Measurements from ENCODE around the gene HUS1. TPM values are rescaled to one million over a fixed set of nuclear protein-coding genes. Genes with fewer than 3 reads are reported as not detected.
"Not testable (repeated sequence)": the region's sequence is repeated elsewhere in the genome, so short reads cannot be mapped to it uniquely, and the experiment has no call there.

HUS1 gene
- total and polyA plus RNA-seq, 5 experiments from 2014 or later: 26.9 to 78.8 (median 36.8) TPM

GRCh38 chr7:47952224-47952623 lies 27.2 kb downstream of the HUS1 start:
- POLR2A ChIA-PET: no interaction called here
- no peak for DNase-seq
- ATAC-seq: no peak
- H3K27me3 Mint-ChIP-seq: no peaks in the 10 kb centered on the region
- peak overlapping the region in 1 of 10 donors; percentile 24 for H3K27ac Mint-ChIP-seq
- H3K4me1 Mint-ChIP-seq: peaks cover 0 to 3% (median under 1%) of the 10 kb centered on the region in 4 donors
- peaks cover 0 to 27% (median 10%) of the 10 kb centered on the region in 3 donors for H3K36me3 Mint-ChIP-seq
- H3K9me3 Mint-ChIP-seq: no peaks in the 10 kb centered on the region
- H3K4me3 Mint-ChIP-seq: no peak overlapping the region

DNA sequence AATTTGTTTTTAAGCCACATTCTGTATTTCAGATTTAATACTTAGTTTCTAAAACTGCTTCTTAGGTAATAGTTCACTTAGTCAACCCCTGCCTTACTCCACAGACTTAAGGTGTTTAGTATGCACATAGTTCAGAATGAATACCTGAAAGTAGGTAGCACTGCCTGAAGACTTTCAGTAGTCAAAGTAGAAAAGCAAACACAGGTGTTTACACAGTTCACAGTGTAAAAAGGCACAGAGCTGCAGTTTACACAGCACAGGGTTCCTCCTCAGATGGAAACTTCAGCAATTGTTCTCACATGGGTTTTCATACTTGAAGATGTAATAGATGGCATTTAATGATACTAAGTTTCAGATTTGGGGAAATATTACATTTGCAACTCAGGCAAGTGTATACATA lies 28.0 kb downstream of the HUS1 start:
- no peak for ATAC-seq
- Mint-ChIP-seq H3K27me3 (peaks cover 0 to 2% (median 0%) of the 10 kb centered on the region in 5 donors), H3K4me3 (no peak overlapping the region), H3K4me1 (peaks cover 0 to 2% (median 0%) of the 10 kb centered on the region in 4 donors), H3K9me3 (no peaks in the 10 kb centered on the region), H3K36me3 (peaks cover 0 to 19% (median 3%) of the 10 kb centered on the region in 3 donors), H3K27ac (peak overlapping the region in 3 of 10 donors; percentile 11 to 43 (median 35))
- POLR2A ChIA-PET: no interaction called here
- DNase-seq: no peak

DNA sequence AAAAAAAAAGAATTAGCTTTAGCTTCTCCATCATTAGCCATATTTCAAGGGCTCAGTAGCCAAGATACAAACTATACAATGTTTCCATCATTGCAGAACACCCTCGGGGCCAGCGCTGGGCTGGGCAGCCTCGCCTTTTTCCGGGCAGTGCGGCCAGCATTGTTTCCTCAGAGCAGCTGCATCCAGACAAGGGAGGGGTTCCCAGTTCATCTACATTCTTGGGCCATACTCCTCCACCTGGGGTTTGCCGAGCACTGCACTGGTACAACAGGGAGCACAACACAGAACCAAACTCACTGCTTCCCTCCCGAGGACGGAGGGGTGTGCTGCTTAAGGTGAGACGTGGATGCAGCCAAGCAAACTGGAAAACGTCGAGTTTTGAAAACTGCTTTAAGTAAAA lies 28.7 kb downstream of the HUS1 start:
- H3K27ac Mint-ChIP-seq: no peak overlapping the region
- ATAC-seq (no peak), DNase-seq (no peak)
- POLR2A ChIA-PET: no interaction called here
- no peaks in the 10 kb centered on the region for H3K9me3 Mint-ChIP-seq
- H3K27me3 Mint-ChIP-seq: peaks cover 0 to 4% (median 0%) of the 10 kb centered on the region in 5 donors
- H3K4me3 Mint-ChIP-seq: no peak overlapping the region
- H3K4me1 Mint-ChIP-seq: peaks cover 0 to 3% (median 0%) of the 10 kb centered on the region in 4 donors
- peaks cover 0 to 16% (median 3%) of the 10 kb centered on the region in 3 donors for H3K36me3 Mint-ChIP-seq

DNA sequence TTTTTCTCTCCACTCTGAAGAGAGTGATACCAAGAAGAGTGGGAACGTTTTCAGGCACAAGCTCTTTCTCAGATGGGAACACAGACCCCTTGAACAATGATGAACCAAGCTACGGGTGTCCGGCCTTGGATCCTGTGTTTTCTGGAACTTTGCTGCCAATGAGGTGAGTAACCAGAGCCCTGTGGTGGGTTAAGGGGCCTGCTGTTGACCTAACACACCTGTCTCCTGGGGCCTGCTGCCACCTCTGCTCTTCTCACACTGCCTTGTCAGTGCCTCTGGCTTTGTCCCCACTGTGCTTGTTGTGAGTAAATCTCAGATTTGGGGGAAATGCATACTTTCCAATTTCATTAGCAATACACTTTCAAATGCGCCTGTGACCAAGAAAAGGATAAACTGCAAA lies 29.7 kb downstream of the HUS1 start:
- DNase-seq: no peak
- peaks cover 0 to 4% (median 0%) of the 10 kb centered on the region in 5 donors for H3K27me3 Mint-ChIP-seq
- H3K27ac Mint-ChIP-seq: peak overlapping the region in 2 of 10 donors; percentile 62 to 81
- peaks cover 0 to 6% (median 0%) of the 10 kb centered on the region in 4 donors for H3K4me1 Mint-ChIP-seq
- H3K36me3 Mint-ChIP-seq: peaks cover 0 to 9% (median 1%) of the 10 kb centered on the region in 3 donors
- no peak for ATAC-seq
- POLR2A ChIA-PET: no interaction called here
- H3K4me3 Mint-ChIP-seq: no peak overlapping the region
- H3K9me3 Mint-ChIP-seq: no peaks in the 10 kb centered on the region

- H3K36me3 Mint-ChIP-seq: no peaks in the 10 kb centered on the region
- POLR2A ChIA-PET: no interaction called here
- peaks cover 0 to 6% (median 0%) of the 10 kb centered on the region in 4 donors for H3K4me1 Mint-ChIP-seq
- peak within 1 kb of the TSS in 1 of 10 donors; percentile 55 for H3K27ac Mint-ChIP-seq
- peaks cover 0 to 4% (median 0%) of the 10 kb centered on the region in 5 donors for H3K27me3 Mint-ChIP-seq
- no peaks in the 10 kb centered on the region for H3K9me3 Mint-ChIP-seq
- DNase-seq (no peak), ATAC-seq (no peak)
- no peak within 1 kb of the TSS for H3K4me3 Mint-ChIP-seq
Observed at GRCh38 chr7:47948141-47948790, 31.1 kb downstream of the HUS1 start, which contains the start of gene PKD1L1. TSS of gene PKD1L1 (minus strand) at chr7:47948466. CDS start at chr7:47948440, 26 bp downstream.

DNA sequence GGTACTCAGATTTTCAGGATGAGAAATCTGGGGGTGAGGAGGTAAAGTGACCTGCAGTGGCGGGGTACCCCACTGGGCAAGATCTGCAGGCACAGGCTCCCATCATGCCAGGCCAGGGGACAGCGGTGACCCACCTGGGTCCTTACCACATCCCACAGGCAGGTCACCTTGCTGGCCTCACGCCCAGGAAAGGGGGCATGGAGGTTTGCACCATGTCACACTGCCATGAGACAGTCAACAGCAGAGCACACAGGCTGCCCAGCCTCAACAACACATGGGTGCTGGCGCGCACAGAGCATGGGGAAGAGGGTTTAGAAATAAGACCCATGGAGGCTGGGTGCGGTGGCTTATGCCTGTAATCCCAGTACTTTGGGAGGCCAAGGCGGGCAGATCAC lies 32.1 kb downstream of the HUS1 start:
- ATAC-seq: no peak
- H3K4me1 Mint-ChIP-seq: peaks cover 0 to 6% (median 0%) of the 10 kb centered on the region in 4 donors

DNA sequence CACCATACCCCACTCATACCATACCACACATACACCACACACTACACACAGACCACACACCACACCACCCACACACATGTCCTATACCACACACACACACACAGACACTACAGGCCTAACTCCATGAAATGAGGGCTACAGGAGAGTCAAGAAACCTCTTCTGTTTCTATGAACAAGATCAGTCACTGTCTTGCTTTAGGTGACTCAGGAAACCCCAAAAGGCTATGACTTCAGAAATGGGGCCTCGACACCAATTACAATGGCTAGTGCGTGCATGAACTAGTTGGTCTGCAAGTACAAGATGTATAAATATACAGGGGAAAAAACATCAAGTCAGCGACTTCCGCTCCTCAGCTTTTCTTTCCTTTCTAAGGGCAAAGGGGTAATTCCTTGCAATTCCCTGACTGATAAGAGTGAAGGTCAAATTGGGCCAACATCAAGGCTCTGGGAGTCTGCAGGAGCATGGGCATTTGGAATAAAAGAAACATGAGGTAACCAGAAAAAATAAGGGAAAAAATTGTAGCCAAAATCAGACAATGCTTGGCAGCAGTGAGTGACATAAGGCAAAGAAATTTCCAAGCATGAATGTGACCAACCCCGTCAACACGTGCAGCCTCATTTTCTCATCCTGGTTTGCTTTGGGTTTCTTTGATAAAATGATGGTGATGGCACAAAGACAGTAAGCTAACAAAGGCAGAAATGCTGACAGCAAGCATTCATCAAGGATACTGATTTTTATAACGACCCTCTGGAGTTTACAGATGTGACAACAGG lies 32.6 kb downstream of the HUS1 start:
- no peak overlapping the region for H3K4me3 Mint-ChIP-seq
- H3K27ac Mint-ChIP-seq: peak overlapping the region in 1 of 10 donors; percentile 87
- no peaks in the 10 kb centered on the region for H3K9me3 Mint-ChIP-seq

More for the DNA sequence above, 32.1 kb downstream of the HUS1 start:
- H3K36me3 Mint-ChIP-seq: no peaks in the 10 kb centered on the region
- no peak for DNase-seq
- peaks cover 0 to 4% (median 0%) of the 10 kb centered on the region in 5 donors for H3K27me3 Mint-ChIP-seq
- H3K9me3 Mint-ChIP-seq: no peaks in the 10 kb centered on the region
- POLR2A ChIA-PET: no interaction called here
- H3K4me3 Mint-ChIP-seq: no peak overlapping the region
- H3K27ac Mint-ChIP-seq: no peak overlapping the region

GRCh38 chr7:47945261-47946015 lies 34.0 kb downstream of the HUS1 start:
- POLR2A ChIA-PET: no interaction called here
- Mint-ChIP-seq H3K27ac (peak overlapping the region in 1 of 10 donors; percentile 8), H3K4me1 (peaks cover 0 to 6% (median 0%) of the 10 kb centered on the region in 4 donors), H3K27me3 (peaks cover 0 to 4% (median 0%) of the 10 kb centered on the region in 5 donors), H3K9me3 (no peaks in the 10 kb centered on the region), H3K36me3 (no peaks in the 10 kb centered on the region), H3K4me3 (no peak overlapping the region)
- DNase-seq: peak; percentile 41 to 86 (median 65)
- ATAC-seq: peak in 1 of 2 donors; percentile 65

More for the DNA sequence above, 32.6 kb downstream of the HUS1 start:
- ATAC-seq: no peak
- POLR2A ChIA-PET: no interaction called here
- Mint-ChIP-seq H3K36me3 (no peaks in the 10 kb centered on the region), H3K4me1 (peaks cover 0 to 6% (median 0%) of the 10 kb centered on the region in 4 donors), H3K27me3 (peaks cover 0 to 4% (median 0%) of the 10 kb centered on the region in 5 donors)
- no peak for DNase-seq

- ATAC-seq: no peak
- Mint-ChIP-seq H3K9me3 (no peaks in the 10 kb centered on the region), H3K27me3 (peaks cover 0 to 4% (median 0%) of the 10 kb centered on the region in 5 donors), H3K27ac (no peak overlapping the region), H3K4me1 (peaks cover 0 to 6% (median 0%) of the 10 kb centered on the region in 4 donors), H3K36me3 (no peaks in the 10 kb centered on the region), H3K4me3 (no peak overlapping the region)
- DNase-seq: no peak
- POLR2A ChIA-PET: no interaction called here
Observed at GRCh38 chr7:47944536-47945260, 34.7 kb downstream of the HUS1 start.

DNA sequence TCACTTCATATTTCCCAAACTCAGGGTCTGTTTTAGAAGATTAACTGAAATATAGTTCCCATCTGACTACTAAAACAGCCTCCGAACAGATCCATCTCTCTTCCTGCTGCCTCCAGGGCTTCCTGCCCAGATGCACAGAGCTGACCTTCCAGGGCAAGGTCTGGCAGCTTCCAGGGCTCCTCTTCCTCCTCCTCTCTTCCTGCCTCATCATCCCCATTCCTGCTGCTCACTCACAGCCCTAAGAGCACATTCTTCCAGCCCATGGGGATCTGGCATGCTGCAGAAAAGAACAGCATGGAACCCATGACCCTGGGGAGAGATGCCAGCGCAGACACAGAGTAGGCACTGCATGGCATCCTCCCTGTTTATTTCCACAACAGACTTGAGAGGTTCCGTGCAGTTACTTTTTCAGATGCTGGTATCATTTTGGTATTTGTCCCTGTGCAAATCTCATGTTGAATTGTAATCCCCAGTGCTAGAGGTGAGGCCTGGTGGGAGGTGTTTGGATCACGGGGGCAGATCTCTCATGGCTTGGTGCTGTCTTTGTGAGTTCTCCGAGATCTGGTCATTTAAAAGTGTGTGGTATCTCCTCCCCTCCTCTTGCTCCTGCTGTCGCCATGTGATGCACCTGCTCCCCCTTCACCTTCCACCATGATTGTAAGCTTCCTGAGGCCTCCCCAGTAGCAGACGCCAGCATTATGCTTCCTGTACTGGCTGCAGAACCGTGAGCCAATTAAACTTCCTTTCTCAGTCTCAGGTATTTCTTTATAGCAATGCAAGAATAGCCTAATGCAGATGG lies 35.5 kb downstream of the HUS1 start:
- ATAC-seq: no peak
- H3K36me3 Mint-ChIP-seq: no peaks in the 10 kb centered on the region
- H3K4me1 Mint-ChIP-seq: peaks cover 0 to 6% (median 0%) of the 10 kb centered on the region in 4 donors
- no peak for DNase-seq
- no peak overlapping the region for H3K4me3 Mint-ChIP-seq
- H3K27me3 Mint-ChIP-seq: peaks cover 0 to 4% (median 0%) of the 10 kb centered on the region in 5 donors
- POLR2A ChIA-PET: no interaction called here
- peak overlapping the region in 2 of 10 donors; percentile 7 to 26 for H3K27ac Mint-ChIP-seq
- no peaks in the 10 kb centered on the region for H3K9me3 Mint-ChIP-seq

GRCh38 chr7:47942651-47943050 lies 36.8 kb downstream of the HUS1 start:
- DNase-seq, ATAC-seq, H3K9me3 Mint-ChIP-seq, H3K4me3 Mint-ChIP-seq, H3K36me3 Mint-ChIP-seq, H3K27ac Mint-ChIP-seq, H3K4me1 Mint-ChIP-seq, H3K27me3 Mint-ChIP-seq: not testable (repeated sequence)
- POLR2A ChIA-PET: interaction anchor here (0.6 kb wide), 1 partner anchor 67 kb away, joined by 3 read pairs; no protein-coding TSS in a partner anchor

Data from naive thymus-derived CD8-positive, alpha-beta T cell (primary cell).